Panc1 (cell line): ENCODE results near the gene TRAFD1. TPM values are rescaled to one million over a fixed set of nuclear protein-coding genes. Genes with fewer than 3 reads are reported as not detected.
A peak's percentile ranks its signal among the peaks of the same experiment; 100 is the strongest.
"Not testable (repeated sequence)": the region's sequence is repeated elsewhere in the genome, so short reads cannot be mapped to it uniquely, and the experiment has no call there.

Experiments
- ATAC-seq: fragments of 200-7000 bp; cut with Tn5 transposase; 2 replicates; pipeline ENCODE4 v1.9.1; 2020; ENCODE audit warnings: mild to moderate bottlenecking, moderate library complexity
- BruUV-seq: library from RNA; stranded (reverse); fragments of 400-500 nt; replicated peaks from 2 replicates; lab custom pipeline; 2021; lab: Mats Ljungman, UMichigan
- CTCF ChIA-PET: fragments of 300-600 bp; sonication (Branson Sonifier 250); formaldehyde crosslinking; loops from one replicate; lab custom pipeline; 2022; ENCODE audit warnings: antibody characterized with exemption; lab: Charles Lee
- POLR2A ChIA-PET: fragments of 300-600 bp; sonication (Branson Sonifier 250); formaldehyde crosslinking; loops from one replicate; lab custom pipeline; 2022; ENCODE audit warnings: antibody characterized with exemption; lab: Charles Lee
- DNase-seq: peaks from one replicate; pipeline ENCODE4 v3.0.0-alpha.2; 2010; ENCODE audit warnings: low read depth, low spot score
- H3K27ac ChIP-seq: 2 replicates; pipeline ENCODE4 v1.5.1; 2011; ENCODE audit warnings: mild to moderate bottlenecking, low read length, inconsistent platforms
- H3K27me3 ChIP-seq: fragments of 200-500 bp; sonication (Bioruptor generic); 2 replicates; pipeline ENCODE4 v1.6.0; 2014; ENCODE audit warnings: low read length, inconsistent platforms; ENCODE audit not compliant: control insufficient read depth, insufficient read depth
- H3K36me3 ChIP-seq: fragments of 200-500 bp; sonication (Bioruptor generic); 2 replicates; pipeline ENCODE4 v1.5.1; 2014; ENCODE audit warnings: inconsistent platforms, mild to moderate bottlenecking, low read length, moderate library complexity; ENCODE audit not compliant: control insufficient read depth, insufficient read depth
- H3K4me1 ChIP-seq: 2 replicates; pipeline ENCODE4 v1.5.1; 2011; ENCODE audit warnings: inconsistent platforms, mild to moderate bottlenecking, low read length, moderate library complexity; ENCODE audit not compliant: control insufficient read depth, insufficient read depth
- H3K4me3 ChIP-seq, 2 experiments: 2 replicates each; pipeline ENCODE4 v1.5.1; 2011 to 2012; ENCODE audit warnings: low read depth in 2 of 2, low read length in 2 of 2, mild to moderate bottlenecking in 2 of 2, inconsistent platforms in 1 of 2, moderate library complexity in 1 of 2
- H3K9me3 ChIP-seq: fragments of 200-500 bp; sonication (Bioruptor generic); 2 replicates; pipeline ENCODE4 v1.5.1; 2014; ENCODE audit warnings: low read depth, mild to moderate bottlenecking, inconsistent platforms, low read length, moderate library complexity; ENCODE audit not compliant: control insufficient read depth, insufficient read depth
- CTCF ChIP-seq: fragments of 450-650 bp; IDR thresholded peaks from 2 replicates; pipeline ENCODE4 v1.5.1; 2017; ENCODE audit warnings: mild to moderate bottlenecking
- POLR2AphosphoS5 ChIP-seq: IDR thresholded peaks from 2 replicates; pipeline ENCODE4 v1.6.1; 2012; ENCODE audit warnings: mild to moderate bottlenecking, low read depth, low read length, moderate library complexity
- REST ChIP-seq, 2 experiments: IDR thresholded peaks; 2 replicates each; pipeline ENCODE4 v1.6.1; 2011 to 2012; ENCODE audit warnings: low read depth in 2 of 2, control low read depth in 1 of 2, low read length in 1 of 2, mild to moderate bottlenecking in 1 of 2, moderate library complexity in 1 of 2; ENCODE audit not compliant: insufficient read depth in 1 of 2
- SIN3A ChIP-seq: IDR thresholded peaks from 2 replicates; pipeline ENCODE4 v1.6.1; 2012; ENCODE audit warnings: low read depth, mild to moderate bottlenecking, low read length, moderate library complexity, borderline replicate concordance; ENCODE audit not compliant: insufficient read depth
- TCF7L2 ChIP-seq: IDR thresholded peaks from 2 replicates; pipeline ENCODE4 v1.6.1; 2011; ENCODE audit warnings: mild to moderate bottlenecking, low read depth, low read length, inconsistent platforms
- in situ Hi-C: cut with HindIII; loops from 2 replicates; pipeline ENCODE4 v1.10.0; 2016; ENCODE audit warnings: low sequenced_read_pairs, low pct_unique_long_range_greater_than_20kb
- intact Hi-C: fragments of 100-400 bp; cut with micrococcal nuclease; formaldehyde crosslinking; loops from one replicate; pipeline ENCODE4 v1.10.0; 2022; ENCODE audit not compliant: unreplicated experiment
- total RNA-seq: library from RNA; stranded (reverse); gene quantifications from one replicate; pipeline ENCODE4 v1.2.1, GENCODE V29; 2021; ENCODE audit not compliant: unreplicated experiment

TRAFD1 gene
- total RNA-seq, 1 experiment from 2014 or later = 32.9 TPM

- CTCF ChIA-PET = no interaction called here
- H3K9me3 ChIP-seq = no peaks in the 10 kb centered on the region
- TSS peak; percentile 73 for BruUV-seq
- ATAC-seq = 0 out of 2 replicates have a peak, but pooled peaks have one; percentile 9
- peak overlapping the region; percentile 88 to 93 for H3K4me3 ChIP-seq
- intact Hi-C loops (no loop called here), in situ Hi-C loops (no loop called here)
- H3K36me3 ChIP-seq = peaks cover 9% of the 10 kb centered on the region
- peaks cover 32% of the 10 kb centered on the region for H3K4me1 ChIP-seq
- POLR2A ChIA-PET = no interaction called here
- peak overlapping the region; percentile 100 for H3K27ac ChIP-seq
- H3K27me3 ChIP-seq = no peaks in the 10 kb centered on the region
- TF ChIP-seq SIN3A (no peak), CTCF (no peak), POLR2AphosphoS5 (no peak), REST (IDR thresholded peaks at IDR 0.05; ENCODE audit: insufficient read depth in 1 of 2, low read depth in 2 of 2, low read length in 1 of 2) (no peak), TCF7L2 (no peak)
- DNase-seq = no peak
Observed at GRCh38 chr12:112107306-112108201, 17.8 kb upstream of the TRAFD1 start.

- DNase-seq (peak; percentile 78), ATAC-seq (peak; percentile 84)
- peak within 1 kb of the TSS; percentile 100 for H3K27ac ChIP-seq
- no peaks in the 10 kb centered on the region for H3K9me3 ChIP-seq
- peaks cover 9% of the 10 kb centered on the region for H3K36me3 ChIP-seq
- no TSS peak for BruUV-seq
- ChIA-PET CTCF (interaction anchor here (0.6 kb wide), 1 partner anchor 153 kb away, joined by 5 read pairs; no protein-coding TSS in a partner anchor), POLR2A (interaction anchor here (0.6 to 0.7 kb wide), 3 partner anchors 12 to 495 kb away, joined by 3 to 9 read pairs (median 8); no protein-coding TSS in a partner anchor)
- intact Hi-C loops (no loop called here), in situ Hi-C loops (no loop called here)
- no peaks in the 10 kb centered on the region for H3K27me3 ChIP-seq
- H3K4me3 ChIP-seq = peak within 1 kb of the TSS; percentile 88 to 93
- TF ChIP-seq SIN3A (peak; percentile 69; the same call in 1 of the 2 replicates), REST (IDR thresholded peaks at IDR 0.05; ENCODE audit: insufficient read depth in 1 of 2, low read depth in 2 of 2, low read length in 1 of 2) (no peak), POLR2AphosphoS5 (peak; percentile 84)
- H3K4me1 ChIP-seq = peaks cover 34% of the 10 kb centered on the region
Observed at GRCh38 chr12:112108202-112109079, 16.9 kb upstream of the TRAFD1 start, which contains the start of gene NAA25. TSS of gene NAA25 (minus strand) at chr12:112108783. CDS start at chr12:112108773, 10 bp downstream.

- CTCF ChIA-PET = interaction anchor here (0.6 to 0.7 kb wide), 3 partner anchors 17 to 172 kb away, joined by 3 to 14 read pairs (median 13); no protein-coding TSS in a partner anchor
- H3K27me3 ChIP-seq, H3K9me3 ChIP-seq, BruUV-seq, DNase-seq, H3K36me3 ChIP-seq, in situ Hi-C loops, POLR2A ChIA-PET, intact Hi-C loops, H3K27ac ChIP-seq, ATAC-seq, H3K4me3 ChIP-seq: not testable (repeated sequence)
- H3K4me1 ChIP-seq = peaks cover 29% of the 10 kb centered on the region
Observed at GRCh38 chr12:112110787-112111662, 14.3 kb upstream of the TRAFD1 start.
